Lower leg skin (tissue), 4 donors: ENCODE data around the gene FKBP5. TPM values are rescaled to one million over a fixed set of nuclear protein-coding genes. Genes with fewer than 3 reads are reported as not detected.

Experiments
- DNase-seq, 2 donors: peaks; one replicate each; pipeline ENCODE4 v3.0.0-alpha.2; 2019; ENCODE audit warnings: low spot score in 2 of 2
- H3K4me3 ChIP-seq: fragments of 200-600 bp; sonication (generic); 2 replicates; pipeline ENCODE4 v1.5.1; 2017; ENCODE audit warnings: mild to moderate bottlenecking, low read depth; ENCODE audit not compliant: poor library complexity, severe bottlenecking
- POLR2A ChIP-seq, 2 donors: fragments of 450-650 bp; IDR thresholded peaks; one replicate each; pipeline ENCODE4 v1.6.1; 2016 to 2017; ENCODE audit warnings: antibody characterized with exemption in 2 of 2, mild to moderate bottlenecking in 1 of 2, moderate library complexity in 1 of 2
- WGBS, 2 donors: methylation state at CpG; one replicate each; pipeline ENCODE4 v1.1.5; 2018; 5-methylcytosine and 5-hydroxymethylcytosine counted together
- intact Hi-C: fragments of 100-400 bp; cut with DNase I; formaldehyde crosslinking; loops from one replicate; pipeline ENCODE4 v1.15.0; 2023; ENCODE audit warnings: low total_unique reads
- total RNA-seq, 4 donors: library from RNA; depleted of rRNA; stranded (reverse); fragments of >200 nt; gene quantifications; one replicate each; pipeline ENCODE4 v1.1.0, GENCODE V29; 2016
- TF ChIP-seq, protein P1 (sequence below), 3 donors: fragments of 450-650 bp; IDR thresholded peaks; one replicate each; pipeline ENCODE4 v1.5.1; 2016; ENCODE audit warnings: antibody characterized with exemption in 3 of 3, mild to moderate bottlenecking in 3 of 3, moderate library complexity in 2 of 3

Gene FKBP5
- total RNA-seq, 4 donors from 2014 or later: 166 to 278 (median 238) TPM

DNA sequence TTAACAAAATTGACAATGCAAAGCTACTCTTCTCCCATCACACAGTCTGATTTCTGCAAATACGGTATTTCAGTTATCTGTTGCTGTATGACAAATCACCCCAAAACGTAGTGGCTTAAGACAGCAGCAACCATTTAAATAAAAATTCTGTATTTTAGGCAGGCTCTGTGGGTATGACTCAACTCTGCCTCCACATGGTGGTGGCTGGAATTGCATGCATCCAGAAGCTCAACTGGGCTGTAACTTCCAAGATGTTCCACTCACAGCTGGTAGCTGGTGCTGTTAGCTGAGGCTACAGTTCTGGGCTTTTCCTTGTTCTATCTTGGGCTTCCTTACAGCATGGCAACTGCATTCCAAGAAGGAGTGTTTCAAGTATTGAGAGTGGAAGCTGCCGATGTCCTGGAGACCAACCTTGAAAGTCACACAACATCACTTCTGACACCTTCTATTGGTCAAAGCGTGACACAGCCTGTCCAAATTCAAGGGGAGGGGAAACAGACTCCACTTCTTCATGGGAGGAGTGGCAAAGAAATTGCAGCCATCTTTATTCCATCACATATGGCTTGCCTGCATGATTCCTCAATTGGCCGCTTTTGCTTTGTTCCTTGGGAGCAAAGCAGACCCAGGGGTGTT lies 136.3 kb downstream of the FKBP5 start:
- 60 to 72% methylated on average over 5 of the region's 5 CpGs for WGBS, 2 donors
- DNase-seq: no peak
- H3K4me3 ChIP-seq: no peak overlapping the region
- no peak for TF ChIP-seq POLR2A (IDR thresholded peaks at IDR 0.05)
- TF ChIP-seq, protein P1, sequence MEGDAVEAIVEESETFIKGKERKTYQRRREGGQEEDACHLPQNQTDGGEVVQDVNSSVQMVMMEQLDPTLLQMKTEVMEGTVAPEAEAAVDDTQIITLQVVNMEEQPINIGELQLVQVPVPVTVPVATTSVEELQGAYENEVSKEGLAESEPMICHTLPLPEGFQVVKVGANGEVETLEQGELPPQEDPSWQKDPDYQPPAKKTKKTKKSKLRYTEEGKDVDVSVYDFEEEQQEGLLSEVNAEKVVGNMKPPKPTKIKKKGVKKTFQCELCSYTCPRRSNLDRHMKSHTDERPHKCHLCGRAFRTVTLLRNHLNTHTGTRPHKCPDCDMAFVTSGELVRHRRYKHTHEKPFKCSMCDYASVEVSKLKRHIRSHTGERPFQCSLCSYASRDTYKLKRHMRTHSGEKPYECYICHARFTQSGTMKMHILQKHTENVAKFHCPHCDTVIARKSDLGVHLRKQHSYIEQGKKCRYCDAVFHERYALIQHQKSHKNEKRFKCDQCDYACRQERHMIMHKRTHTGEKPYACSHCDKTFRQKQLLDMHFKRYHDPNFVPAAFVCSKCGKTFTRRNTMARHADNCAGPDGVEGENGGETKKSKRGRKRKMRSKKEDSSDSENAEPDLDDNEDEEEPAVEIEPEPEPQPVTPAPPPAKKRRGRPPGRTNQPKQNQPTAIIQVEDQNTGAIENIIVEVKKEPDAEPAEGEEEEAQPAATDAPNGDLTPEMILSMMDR (IDR thresholded peaks at IDR 0.05): no peak
- intact Hi-C loops: no loop called here

DNA sequence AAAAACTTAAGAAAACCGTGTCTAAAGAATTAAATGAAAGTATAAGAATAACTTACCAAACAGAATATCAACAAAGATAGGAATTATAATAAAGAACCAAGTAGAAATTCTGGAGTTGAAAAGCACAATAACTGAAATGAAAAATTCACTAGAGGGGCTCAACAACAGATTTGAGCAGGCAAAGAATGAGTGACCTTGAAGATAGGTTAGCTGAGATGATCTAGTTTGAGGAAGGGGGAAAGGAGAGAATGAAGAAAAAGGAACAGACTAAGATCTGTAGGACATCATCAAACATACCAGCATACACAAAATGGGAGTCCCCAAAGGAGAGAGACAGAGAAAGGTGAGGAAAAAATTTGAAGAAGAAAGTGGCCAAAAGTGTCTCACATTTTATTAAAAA lies 138.3 kb downstream of the FKBP5 start:
- intact Hi-C loops: no loop called here
- no peak overlapping the region for H3K4me3 ChIP-seq
- TF ChIP-seq, protein P1 (IDR thresholded peaks at IDR 0.05): no peak
- 77 to 78% methylated on average over 1 of the region's 1 CpG for WGBS, 2 donors
- no peak for DNase-seq

DNA sequence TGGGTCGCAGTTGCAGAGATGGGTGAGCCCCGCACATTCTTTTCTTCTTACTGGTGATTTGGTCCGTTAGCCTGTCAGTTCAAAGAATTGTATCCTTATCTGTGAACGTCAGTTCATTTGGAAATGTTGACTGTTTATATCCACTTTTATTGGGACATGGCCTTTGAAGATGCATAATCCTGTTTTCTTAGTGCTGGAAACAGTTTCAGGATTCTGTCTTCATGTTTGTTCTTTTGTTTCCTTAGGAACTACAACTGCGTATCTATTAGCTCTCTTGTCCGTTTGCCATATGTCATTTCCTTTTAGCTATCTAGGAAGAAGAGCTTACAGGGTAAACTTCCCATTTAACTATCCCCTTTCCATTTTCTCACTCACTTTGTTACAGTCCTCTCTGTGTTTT lies 141.0 kb downstream of the FKBP5 start:
- intact Hi-C loops: no loop called here
- H3K4me3 ChIP-seq: no peak overlapping the region
- DNase-seq: no peak
- 38 to 48% methylated on average over 6 of the region's 6 CpGs for WGBS, 2 donors
- TF ChIP-seq POLR2A (IDR thresholded peaks at IDR 0.05): no peak
- TF ChIP-seq, protein P1 (IDR thresholded peaks at IDR 0.05): no peak

DNA sequence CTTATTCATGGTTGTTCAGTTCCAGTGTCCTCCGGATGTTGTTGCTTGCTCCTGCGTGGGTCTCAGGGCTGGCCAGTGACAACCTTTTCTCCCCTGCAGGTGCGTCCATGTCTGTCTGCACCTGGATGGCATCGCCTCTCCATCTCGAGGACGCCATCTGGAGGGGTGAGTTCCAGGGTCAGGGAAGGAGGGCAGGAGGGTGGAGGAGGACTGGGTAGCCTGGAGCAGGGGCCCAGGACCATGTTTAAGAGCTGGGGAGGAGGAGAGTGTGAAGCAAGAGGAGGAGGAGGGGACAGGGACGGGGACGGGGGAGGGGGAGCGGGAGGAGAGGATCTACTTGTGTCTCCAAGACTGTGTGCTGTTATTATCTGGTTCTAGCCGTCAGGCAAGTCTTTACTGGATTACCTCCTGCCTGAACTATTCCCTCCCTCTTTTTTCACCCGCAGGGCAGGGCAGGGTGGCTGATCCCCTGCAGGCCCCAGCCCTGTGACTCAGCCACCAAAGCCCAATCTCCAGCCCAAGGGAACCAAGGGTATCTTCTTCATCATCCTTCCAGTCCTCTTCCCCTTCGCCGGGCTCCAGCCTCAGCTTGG lies 143.8 kb downstream of the FKBP5 start:
- H3K4me3 ChIP-seq: no peak overlapping the region
- intact Hi-C loops: no loop called here
- TF ChIP-seq POLR2A (IDR thresholded peaks at IDR 0.05): no peak
- TF ChIP-seq, protein P1 (IDR thresholded peaks at IDR 0.05): no peak
- no peak for DNase-seq
- 34 to 43% methylated on average over 13 of the region's 13 CpGs for WGBS, 2 donors

DNA sequence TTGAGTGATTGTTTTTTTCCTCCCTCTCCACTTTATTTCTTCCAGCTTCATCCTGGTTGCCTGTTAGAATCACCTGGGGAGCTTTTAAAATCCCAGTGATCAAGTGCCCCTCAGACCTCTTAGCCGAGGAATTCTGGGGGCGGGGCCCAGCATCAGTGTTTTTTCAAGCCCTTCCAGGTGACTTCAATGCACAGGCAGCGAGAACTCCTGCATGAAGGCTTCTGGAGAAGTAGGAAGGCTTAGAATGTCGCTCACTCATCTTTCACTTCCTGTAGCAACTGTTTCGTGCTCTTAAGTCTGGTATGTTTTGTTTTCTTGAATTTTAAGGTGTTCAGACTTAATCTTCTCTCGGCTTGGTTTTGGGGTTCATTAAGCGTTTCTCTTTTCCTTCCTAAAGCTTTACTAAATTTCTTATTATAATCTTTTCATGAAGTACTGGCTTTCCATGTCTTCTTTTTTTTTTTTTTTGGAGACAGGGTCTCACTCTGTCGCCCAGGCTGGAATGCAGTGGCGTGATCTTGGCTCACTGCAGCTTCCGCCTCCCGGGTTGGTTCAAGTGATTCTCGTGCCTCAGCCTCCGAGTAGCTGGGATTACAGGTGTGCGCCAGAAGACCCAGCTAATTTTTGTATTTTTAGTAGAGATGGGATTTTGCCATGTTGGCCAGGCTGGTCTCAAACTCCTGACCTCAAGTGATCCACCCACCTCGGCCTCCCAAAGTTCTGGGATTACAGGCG lies 145.1 kb downstream of the FKBP5 start:
- DNase-seq: no peak
- intact Hi-C loops: no loop called here
- no peak for TF ChIP-seq POLR2A (IDR thresholded peaks at IDR 0.05)
- TF ChIP-seq, protein P1 (IDR thresholded peaks at IDR 0.05): no peak
- 84 to 85% methylated on average over 16 of the region's 16 CpGs for WGBS, 2 donors
- no peak overlapping the region for H3K4me3 ChIP-seq
